GM21526 (cell line): ENCODE measurements around the gene DNAJA2.

Experiments
- ATAC-seq: cut with Tn5 transposase; IDR thresholded peaks from one replicate; pipeline ENCODE4 v1.9.1; 2021; ENCODE audit warnings: moderate library complexity; ENCODE audit not compliant: unreplicated experiment, low FRiP score

Gene DNAJA2

GRCh38 chr16:46929378-46930332 lies 43.8 kb downstream of the DNAJA2 start:
- ATAC-seq, result no peak

- ATAC-seq, result no peak
Observed at GRCh38 chr16:46928811-46929210, 44.7 kb downstream of the DNAJA2 start.

- no peak for ATAC-seq
Observed at GRCh38 chr16:46927273-46927672, 46.2 kb downstream of the DNAJA2 start.

- ATAC-seq, result no peak
Observed at GRCh38 chr16:46926470-46927225, 46.8 kb downstream of the DNAJA2 start.

GRCh38 chr16:46924402-46924801 lies 49.1 kb downstream of the DNAJA2 start:
- no peak for ATAC-seq

- no peak for ATAC-seq
Observed at GRCh38 chr16:46923513-46924295, 49.8 kb downstream of the DNAJA2 start.

- ATAC-seq, result no peak
Observed at GRCh38 chr16:46922239-46922638, 51.2 kb downstream of the DNAJA2 start.

- ATAC-seq, result no peak
Observed at GRCh38 chr16:46920402-46921068, 52.9 kb downstream of the DNAJA2 start.

GRCh38 chr16:46918905-46919792 lies 54.3 kb downstream of the DNAJA2 start:
- peak; percentile 87 for ATAC-seq

GRCh38 chr16:46918400-46918799 lies 55.1 kb downstream of the DNAJA2 start:
- no peak for ATAC-seq

- ATAC-seq, result no peak
Observed at GRCh38 chr16:46916980-46917379, 56.5 kb downstream of the DNAJA2 start.

GRCh38 chr16:46915483-46916025 lies 57.9 kb downstream of the DNAJA2 start:
- ATAC-seq, result no peak

- ATAC-seq, result no peak
Observed at GRCh38 chr16:46914556-46915201, 58.8 kb downstream of the DNAJA2 start.

GRCh38 chr16:46911650-46912049 lies 61.8 kb downstream of the DNAJA2 start:
- no peak for ATAC-seq

- ATAC-seq, result peak; percentile 56
Observed at GRCh38 chr16:46911038-46911437, 62.4 kb downstream of the DNAJA2 start.

- no peak for ATAC-seq
Observed at GRCh38 chr16:46908540-46909372, 64.7 kb downstream of the DNAJA2 start.

GRCh38 chr16:46907061-46907774 lies 66.3 kb downstream of the DNAJA2 start:
- ATAC-seq, result no peak
